ENCODE data around the gene PRKCB. TPM values are rescaled to one million over a fixed set of nuclear protein-coding genes. Genes with fewer than 3 reads are reported as not detected.

The PRKCB gene
- total RNA-seq, 4 donors from 2014 or later, result 10.7 to 23.9 (median 18.2) TPM

DNA sequence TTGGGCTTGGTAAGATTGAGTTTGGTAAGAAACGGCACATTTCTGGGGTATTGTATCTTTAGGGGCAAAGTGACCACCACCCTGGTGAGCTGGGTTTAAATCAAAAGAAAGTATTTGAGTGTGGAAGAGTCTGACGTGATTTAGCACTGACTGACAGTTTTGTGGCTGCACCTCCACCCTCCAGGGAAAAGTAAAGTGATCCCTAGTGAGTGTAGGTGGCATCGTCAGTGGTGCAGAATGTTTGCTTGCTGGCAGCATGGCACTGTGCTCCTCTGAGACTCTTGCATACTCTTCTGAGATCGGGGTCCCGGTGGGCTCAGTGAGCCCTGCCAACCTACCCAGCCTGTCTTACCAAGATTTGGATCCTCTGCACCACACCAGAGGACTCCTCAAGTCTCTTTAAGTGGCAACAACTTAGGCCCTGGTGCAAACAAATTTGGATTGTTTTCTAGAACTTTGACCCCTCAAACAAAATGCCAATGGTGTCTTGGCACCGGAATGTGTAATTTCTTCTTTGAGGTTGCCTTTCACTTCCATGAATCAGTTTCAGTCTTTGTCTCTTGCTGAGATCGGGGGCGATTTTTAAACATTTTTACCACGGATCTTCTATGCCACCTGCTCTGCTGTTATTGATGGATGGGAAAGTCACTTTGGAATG is 2.8 kb downstream of the PRKCB start:
- TF ChIP-seq, protein P1, sequence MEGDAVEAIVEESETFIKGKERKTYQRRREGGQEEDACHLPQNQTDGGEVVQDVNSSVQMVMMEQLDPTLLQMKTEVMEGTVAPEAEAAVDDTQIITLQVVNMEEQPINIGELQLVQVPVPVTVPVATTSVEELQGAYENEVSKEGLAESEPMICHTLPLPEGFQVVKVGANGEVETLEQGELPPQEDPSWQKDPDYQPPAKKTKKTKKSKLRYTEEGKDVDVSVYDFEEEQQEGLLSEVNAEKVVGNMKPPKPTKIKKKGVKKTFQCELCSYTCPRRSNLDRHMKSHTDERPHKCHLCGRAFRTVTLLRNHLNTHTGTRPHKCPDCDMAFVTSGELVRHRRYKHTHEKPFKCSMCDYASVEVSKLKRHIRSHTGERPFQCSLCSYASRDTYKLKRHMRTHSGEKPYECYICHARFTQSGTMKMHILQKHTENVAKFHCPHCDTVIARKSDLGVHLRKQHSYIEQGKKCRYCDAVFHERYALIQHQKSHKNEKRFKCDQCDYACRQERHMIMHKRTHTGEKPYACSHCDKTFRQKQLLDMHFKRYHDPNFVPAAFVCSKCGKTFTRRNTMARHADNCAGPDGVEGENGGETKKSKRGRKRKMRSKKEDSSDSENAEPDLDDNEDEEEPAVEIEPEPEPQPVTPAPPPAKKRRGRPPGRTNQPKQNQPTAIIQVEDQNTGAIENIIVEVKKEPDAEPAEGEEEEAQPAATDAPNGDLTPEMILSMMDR (IDR thresholded peaks at IDR 0.05), result no peak
- TF ChIP-seq POLR2AphosphoS5 (IDR thresholded peaks at IDR 0.05) (no peak), POLR2A (IDR thresholded peaks at IDR 0.05) (no peak), EP300 (IDR thresholded peaks at IDR 0.05) (no peak)

DNA sequence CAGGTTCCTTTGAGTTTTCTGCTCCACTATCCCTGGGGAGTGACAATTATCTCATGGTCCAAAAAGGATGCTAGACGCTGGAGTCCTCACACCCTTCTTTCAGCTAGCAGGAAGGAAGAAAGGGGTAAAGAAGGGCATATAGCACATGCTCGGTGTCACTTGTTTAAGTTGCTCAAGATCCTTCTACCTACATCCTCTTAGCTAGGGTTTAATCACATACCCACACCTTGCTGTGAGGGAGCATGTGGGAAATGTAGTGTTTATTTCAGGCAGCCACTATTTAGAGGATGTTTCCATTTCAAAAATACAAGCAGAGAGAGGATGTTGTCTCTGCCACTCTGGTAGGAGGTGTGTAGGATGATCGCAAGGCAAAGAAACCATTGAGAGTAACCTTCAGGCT is 4.5 kb downstream of the PRKCB start:
- no peak for ATAC-seq
- H3K4me3 ChIP-seq, result no peak overlapping the region
- TF ChIP-seq POLR2AphosphoS5 (IDR thresholded peaks at IDR 0.05) (no peak), POLR2A (IDR thresholded peaks at IDR 0.05) (no peak), EP300 (IDR thresholded peaks at IDR 0.05) (no peak)
- TF ChIP-seq, protein P1 (IDR thresholded peaks at IDR 0.05), result no peak
- WGBS, 2 donors (ENCODE audit: low coverage in 1 of 2), result 76 to 85% methylated on average over 2 to 3 of the region's 3 CpGs
- peaks cover 0 to 24% (median 5%) of the 10 kb centered on the region in 3 donors for H3K4me1 ChIP-seq
- H3K27ac ChIP-seq, result no peak overlapping the region
- H3K9me3 ChIP-seq, result no peaks in the 10 kb centered on the region
- peaks cover 58% of the 10 kb centered on the region for H3K27me3 ChIP-seq
- no peaks in the 10 kb centered on the region for H3K36me3 ChIP-seq

More for the DNA sequence above, 2.8 kb downstream of the PRKCB start:
- ATAC-seq, result no peak
- no peak overlapping the region for H3K27ac ChIP-seq
- H3K4me3 ChIP-seq, result no peak overlapping the region
- no peaks in the 10 kb centered on the region for H3K9me3 ChIP-seq
- WGBS, 2 donors (ENCODE audit: low coverage in 1 of 2), result 41 to 49% methylated on average over 7 to 8 of the region's 9 CpGs
- H3K4me1 ChIP-seq, result peaks cover 0 to 26% (median 5%) of the 10 kb centered on the region in 3 donors
- H3K27me3 ChIP-seq, result peaks cover 74% of the 10 kb centered on the region
- H3K36me3 ChIP-seq, result no peaks in the 10 kb centered on the region

DNA sequence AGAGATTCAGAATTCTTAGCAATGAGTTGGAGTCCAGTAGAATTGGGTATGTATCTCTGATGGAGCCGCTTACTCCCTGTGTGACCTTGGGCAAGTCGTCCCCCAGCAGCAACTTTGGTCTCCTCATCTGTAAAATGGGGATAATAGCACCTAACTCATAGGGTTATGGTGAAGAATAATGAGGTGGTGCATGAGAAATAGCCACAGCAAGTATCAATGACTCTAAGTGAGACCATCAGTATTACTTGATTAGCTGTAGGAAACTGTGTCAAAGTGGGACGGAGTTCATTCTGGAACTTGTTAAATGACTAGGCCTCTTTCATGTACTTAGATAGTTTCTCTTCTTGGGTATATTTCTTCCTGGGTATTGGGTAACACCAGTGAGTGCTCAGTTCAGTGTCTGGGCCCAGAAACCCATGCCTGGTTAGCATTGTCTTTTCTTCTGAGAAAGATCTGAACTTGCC is 6.4 kb downstream of the PRKCB start:
- WGBS, 2 donors (ENCODE audit: low coverage in 1 of 2), result 87 to 100% methylated on average over 3 of the region's 3 CpGs
- Histone ChIP-seq H3K36me3 (no peaks in the 10 kb centered on the region), H3K27me3 (peaks cover 39% of the 10 kb centered on the region), H3K9me3 (no peaks in the 10 kb centered on the region), H3K4me1 (peaks cover 0 to 6% (median 0%) of the 10 kb centered on the region in 3 donors), H3K4me3 (no peak overlapping the region), H3K27ac (no peak overlapping the region)
- no peak for TF ChIP-seq POLR2A (IDR thresholded peaks at IDR 0.05)
- TF ChIP-seq, protein P1 (IDR thresholded peaks at IDR 0.05), result no peak
- no peak for TF ChIP-seq EP300 (IDR thresholded peaks at IDR 0.05)
- no peak for TF ChIP-seq POLR2AphosphoS5 (IDR thresholded peaks at IDR 0.05)
- no peak for ATAC-seq

DNA sequence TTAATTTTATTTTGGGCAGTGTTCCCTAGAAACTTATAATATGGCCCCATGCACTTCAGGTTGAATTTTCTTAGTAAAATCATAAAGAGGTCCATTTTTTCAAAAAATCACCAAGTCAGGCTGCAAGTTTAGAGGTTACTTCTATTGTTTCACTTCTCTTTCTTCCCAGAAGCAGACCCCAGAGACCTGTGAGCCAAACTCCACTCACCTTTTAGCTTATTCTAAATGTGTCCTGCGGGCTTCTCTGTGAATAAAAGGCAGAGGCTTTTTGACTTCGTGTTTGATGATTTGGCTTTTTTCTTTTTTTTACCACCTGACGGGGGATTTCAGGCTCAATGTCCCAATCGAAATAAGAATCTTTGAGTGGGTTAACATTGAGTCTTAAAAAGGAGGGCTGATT is 7.4 kb downstream of the PRKCB start:
- Histone ChIP-seq H3K27ac (no peak overlapping the region), H3K9me3 (no peaks in the 10 kb centered on the region), H3K4me1 (no peaks in the 10 kb centered on the region), H3K36me3 (no peaks in the 10 kb centered on the region), H3K4me3 (no peak overlapping the region), H3K27me3 (peaks cover 30% of the 10 kb centered on the region)
- 59 to 69% methylated on average over 2 to 4 of the region's 4 CpGs for WGBS, 2 donors (ENCODE audit: low coverage in 1 of 2)
- TF ChIP-seq EP300 (IDR thresholded peaks at IDR 0.05) (no peak), POLR2AphosphoS5 (IDR thresholded peaks at IDR 0.05) (no peak), POLR2A (IDR thresholded peaks at IDR 0.05) (no peak)
- TF ChIP-seq, protein P1 (IDR thresholded peaks at IDR 0.05), result no peak
- no peak for ATAC-seq

DNA sequence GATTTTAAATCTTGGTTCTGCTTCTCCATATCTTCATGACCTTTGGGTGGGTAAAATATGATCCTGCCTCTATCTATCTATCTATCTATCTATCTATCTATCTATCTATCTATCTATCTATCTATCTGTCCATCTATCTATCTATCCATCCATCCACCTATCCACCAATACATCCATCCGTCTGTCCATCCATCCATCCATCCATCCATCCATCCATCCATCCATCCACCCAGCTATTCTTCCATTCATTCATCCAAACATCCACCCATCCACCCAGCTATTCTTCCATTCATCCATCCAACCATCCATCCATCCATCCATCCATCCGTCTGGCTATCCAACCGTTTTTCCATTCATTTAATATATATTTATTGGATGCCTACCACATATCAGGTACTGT is 11.5 kb downstream of the PRKCB start:
- H3K4me1 ChIP-seq, result no peaks in the 10 kb centered on the region
- no peaks in the 10 kb centered on the region for H3K9me3 ChIP-seq
- no peak overlapping the region for H3K27ac ChIP-seq
- H3K27me3 ChIP-seq, result no peaks in the 10 kb centered on the region
- no peak overlapping the region for H3K4me3 ChIP-seq
- TF ChIP-seq, protein P1 (IDR thresholded peaks at IDR 0.05), result no peak
- TF ChIP-seq POLR2A (IDR thresholded peaks at IDR 0.05), result no peak
- no peak for ATAC-seq
- 50 to 63% methylated on average over 3 of the region's 3 CpGs for WGBS, 2 donors (ENCODE audit: low coverage in 1 of 2)
- no peaks in the 10 kb centered on the region for H3K36me3 ChIP-seq

Data from gastroesophageal sphincter (tissue), 4 donors.